GM12801 (cell line): ENCODE results near the gene MSI2.

Experiments used
- CTCF ChIP-seq: IDR thresholded peaks from one replicate; pipeline ENCODE4 v1.5.1; 2011; ENCODE audit warnings: control low read depth; ENCODE audit not compliant: insufficient read length; ENCODE audit errors: extremely low read depth

The MSI2 gene

GRCh38 chr17:57733085-57733484 lies 476.8 kb downstream of the MSI2 start:
- TF ChIP-seq CTCF, result no peak
